ENCODE measurements around the gene PLEKHF1. TPM values are rescaled to one million over a fixed set of nuclear protein-coding genes. Genes with fewer than 3 reads are reported as not detected.
"Not testable (repeated sequence)": the region's sequence is repeated elsewhere in the genome, so short reads cannot be mapped to it uniquely, and the experiment has no call there.

PLEKHF1 gene
- total and polyA plus RNA-seq, 2 donors (not counting 1 experiment from before 2014, with no cell fraction given), result 5.2 to 72.5 TPM

DNA sequence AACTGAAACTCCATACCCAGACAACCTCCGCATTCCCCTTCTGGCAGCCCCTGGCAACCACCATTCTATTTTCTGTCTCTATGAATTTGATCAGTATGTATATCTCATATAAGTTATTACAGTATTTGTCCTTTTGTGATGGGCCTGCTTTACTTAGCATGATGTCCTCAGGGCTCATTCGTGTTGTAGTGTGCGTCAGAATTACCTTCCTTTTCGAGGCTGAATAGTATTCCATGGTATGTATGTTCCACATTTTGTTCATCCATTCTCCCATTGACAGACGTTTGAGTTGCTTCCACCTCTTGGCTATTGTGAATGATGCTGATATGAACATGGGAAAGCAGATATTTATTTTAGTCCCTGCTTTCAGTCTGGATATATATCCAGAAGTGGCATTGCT lies 5.0 kb downstream of the PLEKHF1 start:
- Histone ChIP-seq H3K4me2 (ENCODE audit: extremely low read depth, insufficient read depth, low read length) (no peak overlapping the region), H3K9me3 (ENCODE audit: control insufficient read depth, insufficient read depth, low read depth, low read length) (no peaks in the 10 kb centered on the region), H3K27ac (ENCODE audit: insufficient read depth, low read length) (no peak overlapping the region), H3K36me3 (ENCODE audit: control insufficient read depth, insufficient read depth, low read length) (peaks cover 19% of the 10 kb centered on the region), H3K27me3 (ENCODE audit: control insufficient read depth, insufficient read depth, low read length) (no peaks in the 10 kb centered on the region), H3K9ac (ENCODE audit: insufficient read depth, low read length) (no peak overlapping the region), H3K79me2 (ENCODE audit: control insufficient read depth, insufficient read depth, low read length) (peaks cover 61% of the 10 kb centered on the region), H3K4me3 (replicated peaks in 1 of 4; ENCODE audit: control extremely low read depth in 1 of 4, insufficient read depth in 1 of 4, low read depth in 3 of 4, low read length in 4 of 4) (no peak overlapping the region), H4K20me1 (ENCODE audit: control insufficient read depth, extremely low read depth, insufficient read depth, low read length) (peaks cover 2% of the 10 kb centered on the region), H2AFZ (ENCODE audit: low read length) (no peak overlapping the region), H3K4me1 (ENCODE audit: control insufficient read depth, extremely low read depth, insufficient read depth, low read length) (peaks cover 18% of the 10 kb centered on the region)
- DNase-seq (ENCODE audit: low read depth in 2 of 2), result no peak
- TF ChIP-seq EZH2 (IDR thresholded peaks at IDR 0.05; ENCODE audit: low read length, missing control alignments) (no peak), CTCF (conservative IDR thresholded peaks at IDR 0.05 in 1 of 2, IDR thresholded peaks at IDR 0.05 in 1 of 2; ENCODE audit: low read depth in 1 of 2, low read length in 2 of 2) (no peak)

DNA sequence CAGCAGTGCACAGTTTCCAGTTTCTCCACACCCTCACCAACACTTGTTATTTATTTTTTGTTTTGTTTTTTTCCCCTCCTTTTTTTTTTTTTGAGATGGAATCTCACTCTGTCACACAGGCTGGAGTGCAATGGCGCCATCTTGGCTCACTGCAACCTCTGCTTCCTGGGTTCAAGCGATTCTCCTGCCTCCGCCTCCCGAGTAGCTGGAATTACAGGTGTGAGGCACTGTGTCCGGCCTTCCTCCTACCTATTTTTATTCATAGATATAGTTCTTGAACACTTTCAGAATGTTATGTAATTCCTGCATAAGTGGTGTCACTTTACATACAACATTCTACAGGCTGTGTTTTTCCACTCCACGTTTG lies 5.7 kb downstream of the PLEKHF1 start:
- H4K20me1 ChIP-seq (ENCODE audit: control insufficient read depth, extremely low read depth, insufficient read depth, low read length); H3K4me3 ChIP-seq (replicated peaks in 1 of 4; ENCODE audit: control extremely low read depth in 1 of 4, insufficient read depth in 1 of 4, low read depth in 3 of 4, low read length in 4 of 4); H2AFZ ChIP-seq (ENCODE audit: low read length); H3K9ac ChIP-seq (ENCODE audit: insufficient read depth, low read length); H3K4me2 ChIP-seq (ENCODE audit: extremely low read depth, insufficient read depth, low read length); H3K27ac ChIP-seq (ENCODE audit: insufficient read depth, low read length); DNase-seq (ENCODE audit: low read depth in 2 of 2); H3K27me3 ChIP-seq (ENCODE audit: control insufficient read depth, insufficient read depth, low read length); H3K9me3 ChIP-seq (ENCODE audit: control insufficient read depth, insufficient read depth, low read depth, low read length): not testable (repeated sequence)
- peaks cover 57% of the 10 kb centered on the region for H3K79me2 ChIP-seq (ENCODE audit: control insufficient read depth, insufficient read depth, low read length)
- peaks cover 14% of the 10 kb centered on the region for H3K4me1 ChIP-seq (ENCODE audit: control insufficient read depth, extremely low read depth, insufficient read depth, low read length)
- peaks cover 23% of the 10 kb centered on the region for H3K36me3 ChIP-seq (ENCODE audit: control insufficient read depth, insufficient read depth, low read length)

DNA sequence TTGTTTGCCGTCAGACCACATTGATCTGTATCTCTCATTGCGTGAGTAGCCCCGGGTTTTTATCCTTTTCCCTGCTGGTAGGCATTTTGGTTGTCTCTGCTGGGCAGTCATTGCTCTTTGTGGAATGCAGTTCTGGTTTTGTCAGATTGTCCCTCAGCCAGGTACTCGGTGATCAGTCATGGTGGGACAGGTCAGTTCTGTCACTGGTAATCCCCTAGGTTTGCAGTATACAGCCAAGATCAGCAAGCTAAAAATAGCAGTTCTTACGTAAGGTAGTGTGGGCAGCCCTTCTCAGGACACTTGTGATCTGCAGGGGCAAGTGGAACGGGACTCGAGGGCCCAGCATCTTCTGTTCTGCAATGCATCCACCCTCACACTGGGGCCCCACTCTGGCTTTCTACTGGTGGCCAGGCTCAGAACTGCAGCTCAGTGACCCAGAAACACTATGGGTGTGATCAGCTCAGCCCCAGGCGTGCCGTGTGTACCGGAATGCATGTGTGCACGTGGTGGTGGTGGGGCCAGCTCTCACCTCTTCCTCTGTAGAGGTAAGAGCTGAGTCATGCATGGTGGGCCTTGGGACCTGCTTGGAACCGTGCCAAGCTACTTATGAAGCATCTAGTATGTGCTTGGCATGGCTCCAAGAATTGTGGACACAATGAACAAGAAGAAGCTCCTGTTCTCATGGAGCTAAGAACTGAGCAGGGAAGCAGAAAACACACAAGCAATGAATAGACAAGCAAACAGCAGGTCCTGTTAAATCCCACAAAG lies 6.3 kb downstream of the PLEKHF1 start:
- H2AFZ ChIP-seq (ENCODE audit: low read length), result no peak overlapping the region
- no peak overlapping the region for H3K9ac ChIP-seq (ENCODE audit: insufficient read depth, low read length)
- peak in 1 of 2 donors; percentile 64 for DNase-seq (ENCODE audit: low read depth in 2 of 2)
- no peak overlapping the region for H3K4me3 ChIP-seq (replicated peaks in 1 of 4; ENCODE audit: control extremely low read depth in 1 of 4, insufficient read depth in 1 of 4, low read depth in 3 of 4, low read length in 4 of 4)
- TF ChIP-seq CTCF (conservative IDR thresholded peaks at IDR 0.05 in 1 of 2, IDR thresholded peaks at IDR 0.05 in 1 of 2; ENCODE audit: low read depth in 1 of 2, low read length in 2 of 2), result no peak
- no peak for TF ChIP-seq EZH2 (IDR thresholded peaks at IDR 0.05; ENCODE audit: low read length, missing control alignments)
- no peak overlapping the region for H3K27ac ChIP-seq (ENCODE audit: insufficient read depth, low read length)
- H3K9me3 ChIP-seq (ENCODE audit: control insufficient read depth, insufficient read depth, low read depth, low read length), result no peaks in the 10 kb centered on the region
- H4K20me1 ChIP-seq (ENCODE audit: control insufficient read depth, extremely low read depth, insufficient read depth, low read length), result peaks cover 2% of the 10 kb centered on the region
- peaks cover 12% of the 10 kb centered on the region for H3K4me1 ChIP-seq (ENCODE audit: control insufficient read depth, extremely low read depth, insufficient read depth, low read length)
- H3K79me2 ChIP-seq (ENCODE audit: control insufficient read depth, insufficient read depth, low read length), result peaks cover 55% of the 10 kb centered on the region
- H3K4me2 ChIP-seq (ENCODE audit: extremely low read depth, insufficient read depth, low read length), result no peak overlapping the region
- peaks cover 23% of the 10 kb centered on the region for H3K36me3 ChIP-seq (ENCODE audit: control insufficient read depth, insufficient read depth, low read length)
- no peaks in the 10 kb centered on the region for H3K27me3 ChIP-seq (ENCODE audit: control insufficient read depth, insufficient read depth, low read length)

Measured in fibroblast of lung (primary cell).